Raji (cell line): ENCODE measurements around the gene NTSR2.

Source experiments
- POLR2A ChIP-seq: IDR thresholded peaks from 2 replicates; pipeline ENCODE4 v1.6.1; 2011; ENCODE audit warnings: low read depth, low read length, control low read depth; ENCODE audit not compliant: insufficient read depth

NTSR2 gene

DNA sequence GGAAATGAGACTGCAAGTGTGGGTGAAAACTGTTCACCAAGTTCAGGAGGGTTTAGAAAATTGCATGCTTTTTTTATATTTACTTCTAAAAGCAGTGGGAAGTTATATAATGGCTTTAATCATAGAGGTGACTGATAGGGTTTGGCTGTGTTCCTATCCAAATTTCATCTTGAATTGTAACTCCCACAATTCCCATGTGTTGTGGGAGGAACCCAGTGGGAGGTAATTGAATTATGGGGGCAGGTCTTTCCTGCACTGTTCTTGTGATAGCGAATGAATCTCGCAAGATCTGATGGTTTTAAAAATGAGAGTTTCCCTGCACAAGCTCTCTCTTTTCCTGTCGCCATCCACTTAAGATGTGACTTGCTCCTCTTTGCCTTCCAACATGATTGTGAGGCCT, 35.7 kb upstream of the NTSR2 start:
- TF ChIP-seq POLR2A: no peak

DNA sequence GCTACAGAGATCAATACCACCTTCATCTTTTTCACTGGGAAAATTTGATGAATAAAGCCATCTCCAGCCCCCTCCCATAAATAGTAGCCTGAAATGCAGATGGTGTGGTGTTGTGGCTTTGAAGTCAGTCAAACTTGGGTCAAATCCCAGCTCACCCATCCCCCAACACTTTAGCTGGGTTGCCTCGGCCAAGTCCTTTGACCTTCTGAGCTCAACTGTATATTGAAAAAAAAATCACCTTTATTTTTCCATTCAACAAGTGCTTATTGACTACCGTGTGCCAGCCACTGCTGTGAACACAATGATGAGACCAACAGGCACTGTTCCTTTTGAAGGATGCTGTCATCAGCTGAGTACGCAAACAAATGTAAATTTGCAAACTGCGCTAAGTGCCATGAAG, 35.1 kb upstream of the NTSR2 start:
- TF ChIP-seq POLR2A: no peak

DNA sequence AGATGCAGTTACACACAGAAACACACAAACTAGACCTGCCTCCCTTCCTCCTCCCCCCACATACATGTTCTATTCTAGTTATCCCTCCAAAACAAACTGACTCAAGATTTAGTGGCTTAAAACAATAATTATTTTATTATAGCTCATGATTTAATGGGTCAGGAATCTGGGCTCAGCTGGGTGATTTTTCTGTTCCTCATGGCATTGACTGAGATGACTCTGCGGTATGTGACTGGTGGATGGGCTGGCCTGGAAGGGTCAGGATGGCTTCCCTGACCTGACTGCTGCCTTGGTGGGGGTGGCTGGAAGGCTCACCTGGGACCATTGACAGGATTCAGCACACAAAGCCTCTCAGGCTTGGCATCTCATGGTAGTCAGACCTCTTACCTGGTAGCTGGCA, 33.7 kb upstream of the NTSR2 start:
- TF ChIP-seq POLR2A: no peak

DNA sequence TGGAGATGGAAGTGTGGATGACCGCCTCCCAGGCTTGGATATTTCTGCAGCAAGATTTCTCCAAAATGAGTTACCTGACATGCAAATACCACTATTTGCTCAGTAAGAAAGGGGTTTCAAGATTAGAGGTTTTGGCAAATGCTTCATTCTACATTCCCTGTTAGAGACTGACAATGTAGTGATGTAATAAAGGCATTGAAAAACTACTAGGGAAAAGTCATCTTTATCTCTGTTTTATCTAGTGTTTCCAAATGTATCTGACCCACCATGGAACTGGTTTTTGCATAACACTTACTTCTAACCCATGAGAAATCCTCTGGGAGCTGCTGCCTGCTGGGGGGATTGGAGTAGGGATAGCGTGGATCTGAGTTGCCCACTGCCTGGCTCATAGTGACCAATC, 33.0 kb upstream of the NTSR2 start:
- no peak for TF ChIP-seq POLR2A

DNA sequence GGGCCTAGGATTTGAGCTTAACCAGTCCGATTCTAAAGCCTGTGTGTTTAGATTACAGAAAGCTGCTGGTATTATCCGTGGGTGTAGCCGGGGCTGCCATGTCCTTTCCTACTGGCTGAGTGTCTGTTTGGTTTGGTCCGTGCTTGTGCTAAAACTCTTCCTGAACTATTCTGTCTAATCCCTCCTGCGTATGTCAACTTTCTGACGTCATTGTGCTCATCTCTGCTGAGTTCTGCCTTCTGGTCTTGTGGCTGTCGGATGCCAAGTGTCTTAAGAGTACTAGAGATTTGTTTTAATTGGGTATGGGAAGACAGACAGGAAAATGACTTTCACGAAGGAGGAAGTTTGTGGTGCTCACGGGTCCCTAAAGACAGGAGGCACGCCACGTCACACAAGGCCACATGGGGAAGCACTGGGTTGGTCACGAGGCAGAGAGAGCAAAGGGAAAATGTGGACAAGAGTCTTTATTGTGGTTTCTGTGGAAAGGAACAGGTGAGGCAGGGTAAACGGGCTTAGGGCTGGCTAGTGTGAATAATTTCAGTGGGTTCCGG, 31.8 kb upstream of the NTSR2 start:
- no peak for TF ChIP-seq POLR2A

DNA sequence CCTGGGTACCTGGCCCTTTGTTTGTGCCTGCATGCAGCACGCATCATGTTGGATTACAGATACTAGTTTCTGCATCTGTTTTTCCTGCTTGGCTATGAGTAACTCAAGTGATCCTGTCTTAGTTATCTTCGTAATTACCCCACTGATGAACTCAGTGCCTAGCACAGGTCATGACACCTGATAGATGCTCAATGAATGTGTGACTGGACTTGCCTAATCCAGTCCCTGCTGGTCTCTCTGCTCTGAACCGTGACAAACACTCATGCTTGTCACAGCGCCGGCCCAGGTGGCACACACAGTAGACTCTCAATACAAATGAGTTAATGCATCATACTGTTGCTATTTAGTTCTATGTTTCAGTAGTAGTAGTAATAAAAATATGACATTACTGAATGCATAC, 31.2 kb upstream of the NTSR2 start:
- TF ChIP-seq POLR2A: no peak

DNA sequence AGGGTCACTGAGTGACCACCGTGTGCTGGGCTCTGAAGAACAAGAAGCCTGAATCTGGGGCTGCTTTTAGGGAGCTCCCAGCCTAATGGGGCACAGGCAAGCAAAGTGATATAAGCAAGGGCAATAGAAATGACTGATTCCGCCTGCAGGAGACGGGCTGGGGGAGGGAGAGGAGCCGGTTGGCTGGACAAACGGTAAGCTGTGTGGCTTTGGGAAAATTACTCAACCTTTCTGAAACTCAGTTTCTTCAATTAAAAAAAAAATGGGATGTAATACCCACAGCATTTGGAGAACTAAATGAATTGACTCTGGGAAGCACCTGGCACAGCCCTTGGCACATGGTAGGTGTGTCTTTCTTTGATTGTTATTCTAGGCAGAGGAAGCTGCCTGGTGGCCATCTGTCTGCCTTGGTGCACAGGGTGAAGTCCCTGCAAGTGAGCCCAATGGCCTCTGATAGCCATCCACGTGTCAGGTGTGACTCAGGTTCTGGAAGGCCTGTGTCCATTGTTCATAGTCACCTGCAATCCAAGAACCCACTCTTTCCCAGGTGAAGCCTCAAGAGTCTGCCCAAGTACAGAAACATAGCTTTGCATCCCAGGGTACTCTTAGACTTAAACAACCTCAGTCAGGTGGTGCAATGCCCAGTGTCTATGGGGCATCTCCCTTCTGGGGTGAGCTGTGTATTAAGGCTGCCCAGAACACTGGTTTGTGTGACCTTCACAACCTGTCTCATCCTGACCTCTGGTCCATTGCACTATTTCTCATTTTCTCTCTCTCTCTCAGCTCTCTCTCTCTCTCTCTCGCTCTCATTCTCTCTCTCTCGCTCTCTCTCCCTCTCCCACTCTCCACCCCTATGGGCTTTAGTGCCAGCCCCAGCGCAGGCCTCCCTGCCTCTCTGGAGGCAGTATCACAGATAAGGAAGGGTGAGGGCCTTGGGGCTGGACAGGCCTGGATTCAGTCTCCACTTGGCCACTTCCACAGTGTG, 30.0 kb upstream of the NTSR2 start:
- TF ChIP-seq POLR2A: no peak

DNA sequence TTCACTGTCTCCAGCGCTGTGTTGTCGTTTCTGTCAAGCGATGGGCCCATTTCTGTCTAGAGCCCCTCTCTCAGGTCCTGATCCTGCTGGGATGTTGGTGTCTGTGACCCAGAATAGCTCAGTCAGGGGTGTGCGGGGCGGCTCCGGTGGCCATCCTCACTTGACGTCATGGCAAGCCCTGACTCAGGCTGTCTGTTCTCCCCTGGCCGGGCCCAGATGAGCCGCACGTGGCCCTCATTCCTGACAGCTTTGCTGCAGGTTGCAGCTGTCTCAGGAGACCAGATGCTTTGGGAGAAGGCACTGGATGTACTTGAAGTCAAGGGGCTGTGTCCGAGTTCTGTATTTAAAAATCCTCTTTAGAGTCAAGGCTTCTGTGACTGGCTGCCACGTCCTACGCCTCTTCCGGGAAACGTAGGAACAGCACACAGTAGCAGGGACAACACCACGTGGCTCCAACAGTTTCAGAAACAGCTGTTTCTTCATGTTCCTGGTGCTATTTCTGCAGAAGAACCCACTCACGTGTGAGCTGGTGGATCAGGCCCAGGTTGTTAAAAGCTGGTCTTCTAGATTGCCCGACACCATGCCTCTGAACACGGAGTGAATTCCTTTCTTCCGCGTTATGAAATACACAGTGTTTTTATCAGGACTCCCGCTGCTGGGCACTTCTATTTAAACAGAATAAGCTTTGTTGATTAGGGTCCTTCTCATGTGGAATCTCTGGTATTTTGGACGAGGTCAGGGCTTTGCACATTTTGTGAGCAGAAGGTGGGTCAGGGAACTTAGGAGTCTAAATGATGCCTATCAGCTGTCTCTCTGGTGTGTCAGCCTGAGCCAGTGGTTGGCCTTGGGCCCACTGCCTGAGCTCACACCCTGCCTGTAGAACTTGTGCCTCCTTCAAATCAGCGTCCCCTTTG, 28.3 kb upstream of the NTSR2 start:
- TF ChIP-seq POLR2A: no peak

DNA sequence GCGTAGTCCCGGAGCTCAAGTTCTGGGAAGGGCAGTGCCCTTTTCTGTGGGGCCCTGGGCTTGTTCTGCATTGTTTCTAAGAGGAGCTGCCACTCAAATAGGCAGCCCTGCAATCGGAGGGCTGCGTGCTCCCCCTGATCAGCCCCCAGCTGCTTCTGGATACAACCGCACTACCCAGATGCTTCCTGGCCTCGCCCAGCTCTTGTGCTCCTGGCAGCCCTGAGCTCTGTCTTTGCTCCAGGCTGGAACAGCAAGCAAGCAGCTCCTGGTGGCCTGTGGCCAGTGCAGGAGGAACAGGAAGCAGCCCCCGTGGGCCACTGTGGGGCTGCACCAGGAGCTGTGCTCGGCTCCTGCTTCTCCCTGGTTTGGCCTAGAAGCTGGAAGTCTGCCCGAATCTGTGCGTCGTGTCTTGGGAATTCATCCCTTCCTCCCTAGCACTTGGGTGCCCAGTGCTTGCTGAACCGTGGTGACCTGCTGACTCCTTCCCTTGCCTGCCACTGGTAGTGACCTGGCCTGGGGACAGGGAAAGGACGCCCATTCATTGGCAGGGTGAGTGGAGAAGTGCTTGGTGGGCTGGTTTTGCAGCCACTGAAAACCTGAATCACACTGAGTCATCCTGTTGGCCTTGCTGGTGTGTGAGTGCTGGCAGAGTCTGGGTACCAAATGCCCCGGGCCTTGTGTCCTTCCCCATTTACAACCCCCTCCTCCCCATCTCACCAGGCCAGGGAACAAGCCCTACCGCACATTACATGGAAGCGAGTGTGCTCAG, 27.3 kb upstream of the NTSR2 start:
- TF ChIP-seq POLR2A: no peak

DNA sequence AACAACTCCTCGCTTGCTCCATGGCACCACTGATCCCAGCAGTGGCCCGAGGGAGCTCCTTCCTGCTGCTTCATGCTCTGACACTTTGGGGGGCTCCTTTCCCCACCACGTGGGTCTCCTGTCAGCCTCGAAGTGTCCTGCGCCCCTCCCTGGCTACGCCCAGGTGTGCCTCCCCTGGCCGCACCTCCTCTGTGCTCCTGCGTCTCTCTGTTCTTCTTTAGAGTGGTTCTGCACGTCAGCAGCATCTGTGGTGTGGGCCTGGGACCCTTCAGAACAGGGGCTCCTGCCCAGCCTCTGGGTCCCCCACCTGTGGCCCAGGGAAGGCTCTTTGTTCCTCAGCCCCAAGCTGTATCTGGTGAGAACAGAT, 26.7 kb upstream of the NTSR2 start:
- TF ChIP-seq POLR2A: no peak

DNA sequence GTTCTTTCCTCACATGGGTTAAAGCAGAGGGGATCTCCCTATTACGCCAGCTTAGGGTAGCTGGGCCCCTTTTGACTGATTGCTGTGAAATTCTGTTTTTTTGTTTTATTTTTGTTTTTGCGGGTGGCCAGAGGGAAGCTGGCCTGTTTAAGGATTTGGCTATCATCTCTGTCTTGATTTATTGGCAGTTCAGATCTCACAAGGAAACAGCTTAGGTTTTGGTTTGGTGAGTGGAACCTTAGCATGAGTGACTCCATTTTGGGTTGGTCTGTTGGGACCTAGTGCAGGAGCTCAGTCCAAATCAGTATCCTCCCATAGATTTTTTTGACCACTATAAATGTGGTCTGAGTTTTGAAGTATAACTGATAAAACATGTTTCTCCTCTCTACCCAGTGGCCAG, 25.6 kb upstream of the NTSR2 start:
- no peak for TF ChIP-seq POLR2A

DNA sequence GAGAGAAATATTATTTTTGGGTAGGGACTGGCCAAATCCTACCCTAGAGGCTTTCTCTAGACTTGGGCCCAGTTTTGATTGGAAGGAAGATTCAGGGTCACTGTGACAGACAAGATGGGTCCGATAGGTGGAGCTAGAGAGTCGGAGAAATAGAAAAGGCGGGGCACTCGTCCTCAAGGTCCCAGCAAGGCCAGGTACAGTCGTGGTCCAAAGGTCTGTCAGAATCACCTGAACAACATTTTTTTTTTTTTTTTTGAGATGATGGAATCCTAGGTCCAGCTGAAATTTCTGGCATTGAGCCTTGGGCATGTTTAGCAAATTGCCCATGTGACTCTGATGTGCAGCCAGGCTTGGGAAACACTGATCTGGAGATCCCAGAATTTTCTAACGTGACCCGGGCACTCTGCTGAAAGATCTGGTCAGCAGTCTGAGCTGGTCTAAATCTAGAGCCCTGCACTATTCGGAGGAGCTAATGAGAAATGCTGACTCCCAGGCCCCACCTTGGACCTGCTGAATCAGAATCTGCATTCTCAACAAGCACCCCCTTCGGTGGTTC, 23.0 kb upstream of the NTSR2 start:
- TF ChIP-seq POLR2A: no peak

DNA sequence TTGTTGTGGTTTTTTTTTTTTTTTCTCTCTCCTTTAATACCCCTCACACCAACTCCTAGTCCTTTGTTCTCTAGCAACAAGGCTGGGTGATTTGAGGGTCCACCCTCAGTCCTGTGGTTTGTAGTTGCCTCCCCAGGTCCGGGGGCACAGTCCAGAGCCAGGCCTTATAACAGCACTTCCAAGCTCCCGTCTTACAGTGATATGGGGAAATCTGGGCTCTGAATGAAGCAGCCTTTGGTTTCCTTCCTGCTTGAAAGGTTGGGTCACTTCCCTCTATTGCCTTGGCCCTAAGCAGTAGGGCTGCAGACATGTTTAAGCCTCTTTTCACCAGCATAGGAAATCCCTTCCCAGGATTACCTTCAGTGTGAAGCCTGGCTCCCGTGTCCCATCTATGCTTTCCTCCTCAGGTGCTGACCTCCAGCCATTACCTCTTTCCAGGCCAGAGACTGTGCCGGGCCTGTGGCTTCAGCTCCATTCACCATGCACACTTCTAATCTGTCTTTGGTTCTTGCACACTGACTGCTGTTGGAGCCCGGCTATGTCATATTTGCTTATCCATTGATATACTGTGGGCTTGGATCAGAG, 21.2 kb upstream of the NTSR2 start:
- TF ChIP-seq POLR2A: no peak
